GM19324 (cell line): ENCODE data around the gene CDK19.
"Not testable (repeated sequence)": the region's sequence is repeated elsewhere in the genome, so short reads cannot be mapped to it uniquely, and the experiment has no call there.

Experiments
- ATAC-seq: cut with Tn5 transposase; IDR thresholded peaks from one replicate; pipeline ENCODE4 v1.9.1; 2021; ENCODE audit warnings: mild to moderate bottlenecking, moderate library complexity; ENCODE audit not compliant: unreplicated experiment, low FRiP score

The CDK19 gene

DNA sequence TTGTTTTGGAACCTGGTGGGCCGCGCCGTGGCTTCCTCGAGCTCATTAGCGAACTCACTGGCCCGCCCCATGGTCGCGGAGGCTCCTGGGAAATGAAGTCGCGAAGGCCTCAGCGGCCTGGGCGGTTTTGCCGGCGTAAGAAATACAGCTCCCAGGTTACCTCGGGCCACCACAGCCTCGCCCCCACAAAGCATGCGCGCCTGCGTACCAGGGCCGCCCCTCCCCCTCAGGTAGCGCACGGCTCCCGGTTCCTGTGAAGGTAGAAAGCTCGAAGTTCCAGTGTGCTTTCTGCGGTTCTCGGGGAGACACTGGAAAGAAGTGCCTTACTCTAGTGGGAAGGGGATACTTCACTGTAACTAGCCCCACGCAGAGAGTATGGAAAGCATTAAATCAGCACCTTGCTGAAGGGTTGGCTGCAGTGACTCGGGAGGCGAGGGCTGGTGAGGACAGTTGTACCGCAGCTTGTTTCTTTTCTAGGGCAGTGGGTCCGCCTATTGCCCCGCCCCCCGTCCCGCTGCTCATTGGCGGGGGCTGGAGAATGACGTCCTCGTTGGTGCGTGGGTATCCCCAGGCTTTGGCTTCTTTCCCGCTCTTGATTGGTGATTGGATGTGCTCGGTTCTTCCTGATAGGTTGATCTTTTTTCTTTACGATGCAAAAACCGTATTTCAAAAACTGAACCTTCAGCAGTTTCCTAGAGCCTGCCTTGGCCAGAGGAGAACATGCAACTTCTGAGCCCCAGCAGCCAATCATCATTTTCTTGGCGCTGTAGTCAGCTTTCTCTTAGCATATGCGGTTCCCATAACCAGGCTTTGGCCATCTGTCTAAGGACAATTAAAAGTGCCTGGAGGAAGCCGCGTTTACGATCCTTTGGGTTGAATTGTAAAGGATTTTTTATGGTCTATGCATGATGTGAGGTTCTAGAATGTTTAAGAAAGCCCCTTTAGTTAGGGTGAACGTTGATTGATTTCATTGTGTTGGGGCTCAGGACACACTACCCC is at the start of gene CDK19:
CDK19 (minus strand) TSS at position 59 of the 999 bp plus-strand sequence. CDS start 333 bp downstream, outside the sequence.
- ATAC-seq: peak; percentile 83

GRCh38 chr6:110864824-110865223 is 49.6 kb upstream of the CDK19 start:
- no peak for ATAC-seq

DNA sequence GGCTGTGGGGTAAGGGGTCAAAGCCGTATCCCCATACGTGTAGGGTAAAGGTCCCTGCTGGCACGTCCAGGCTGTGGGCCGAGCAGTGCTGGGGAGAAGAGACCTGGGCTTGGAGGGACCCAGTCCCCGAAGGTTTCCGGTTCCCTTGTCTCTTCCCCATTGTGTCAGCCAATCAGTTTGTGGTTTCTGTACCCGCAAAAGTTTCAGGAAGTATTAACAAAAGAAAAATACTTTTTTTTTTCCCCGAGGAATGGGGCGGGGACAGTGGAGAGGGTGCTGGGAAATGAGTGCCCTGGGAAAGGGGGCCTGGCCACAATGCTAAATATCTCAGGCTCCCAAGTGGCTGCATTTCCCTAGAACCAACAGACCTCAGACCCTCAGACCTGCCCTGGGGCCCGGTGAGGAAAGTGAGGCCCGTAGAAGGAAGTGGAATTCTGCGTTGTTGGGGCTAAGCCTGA is 44.1 kb upstream of the CDK19 start:
- no peak for ATAC-seq

GRCh38 chr6:110858562-110859214 is 43.4 kb upstream of the CDK19 start:
- ATAC-seq: no peak

GRCh38 chr6:110858016-110858415 is 42.7 kb upstream of the CDK19 start:
- no peak for ATAC-seq

- ATAC-seq: no peak
Measured at GRCh38 chr6:110856296-110856695, 41.0 kb upstream of the CDK19 start.

DNA sequence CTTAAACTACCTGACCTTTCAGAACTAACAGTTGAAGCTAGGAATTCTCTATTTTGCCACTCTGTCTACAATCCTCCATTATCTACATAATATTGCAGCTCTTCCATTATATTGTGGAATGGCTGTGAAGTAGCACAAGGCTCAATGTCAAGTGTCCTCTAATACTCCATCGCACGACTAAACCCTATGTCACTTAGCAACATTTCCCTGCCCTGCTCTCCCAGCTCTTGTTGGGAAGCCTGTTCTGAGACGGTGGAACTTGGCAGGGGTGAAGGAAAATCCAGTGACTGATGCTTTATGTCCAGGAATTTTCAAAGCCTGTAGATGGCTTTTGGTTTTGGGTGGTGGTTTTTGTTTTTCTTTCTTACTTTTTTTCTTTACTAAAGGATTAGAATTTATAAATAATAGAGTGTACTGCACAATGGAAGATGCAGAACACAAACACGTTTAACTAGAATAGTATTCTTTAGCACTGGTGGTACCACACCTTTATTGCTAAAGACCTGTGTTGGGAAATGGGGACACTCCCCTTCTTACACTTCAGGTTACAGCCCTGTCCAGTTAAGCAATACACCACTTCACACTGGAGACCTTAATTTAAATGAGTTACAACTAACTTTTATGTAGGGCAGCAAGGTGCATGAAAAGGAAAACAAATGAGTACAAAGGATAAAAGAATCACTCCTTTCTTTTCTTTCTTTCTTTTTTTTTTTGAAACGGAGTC is 38.6 kb upstream of the CDK19 start:
- no peak for ATAC-seq

- ATAC-seq: no peak
Measured at GRCh38 chr6:110852773-110853172, 37.5 kb upstream of the CDK19 start.

- no peak for ATAC-seq
Measured at GRCh38 chr6:110849781-110850180, 34.5 kb upstream of the CDK19 start.

DNA sequence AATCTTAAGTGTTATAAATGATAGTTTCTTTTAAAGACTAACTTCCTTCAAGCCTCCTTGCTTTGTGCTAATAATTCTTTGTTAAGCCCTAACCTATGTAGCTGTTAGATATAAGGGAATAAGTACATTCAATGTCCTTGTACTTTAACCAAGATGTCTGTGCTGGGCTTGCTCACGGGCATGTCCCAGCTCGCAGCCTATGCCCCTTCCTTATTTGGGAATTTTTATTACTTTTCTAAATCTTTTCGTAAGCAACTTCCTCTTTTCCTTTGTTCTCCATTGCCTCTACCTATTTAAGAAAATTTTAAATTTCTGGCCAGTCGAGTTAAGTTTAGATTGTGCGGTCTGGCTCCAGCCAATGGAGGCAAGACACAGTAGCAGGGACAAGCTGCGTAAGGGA is 26.0 kb upstream of the CDK19 start:
- ATAC-seq: no peak

GRCh38 chr6:110835751-110836150 is 20.5 kb upstream of the CDK19 start:
- ATAC-seq: not testable (repeated sequence)

- no peak for ATAC-seq
Measured at GRCh38 chr6:110833831-110834230, 18.6 kb upstream of the CDK19 start.

- no peak for ATAC-seq
Measured at GRCh38 chr6:110831405-110831804, 16.1 kb upstream of the CDK19 start.

GRCh38 chr6:110828396-110828795 is 13.1 kb upstream of the CDK19 start:
- ATAC-seq: no peak

DNA sequence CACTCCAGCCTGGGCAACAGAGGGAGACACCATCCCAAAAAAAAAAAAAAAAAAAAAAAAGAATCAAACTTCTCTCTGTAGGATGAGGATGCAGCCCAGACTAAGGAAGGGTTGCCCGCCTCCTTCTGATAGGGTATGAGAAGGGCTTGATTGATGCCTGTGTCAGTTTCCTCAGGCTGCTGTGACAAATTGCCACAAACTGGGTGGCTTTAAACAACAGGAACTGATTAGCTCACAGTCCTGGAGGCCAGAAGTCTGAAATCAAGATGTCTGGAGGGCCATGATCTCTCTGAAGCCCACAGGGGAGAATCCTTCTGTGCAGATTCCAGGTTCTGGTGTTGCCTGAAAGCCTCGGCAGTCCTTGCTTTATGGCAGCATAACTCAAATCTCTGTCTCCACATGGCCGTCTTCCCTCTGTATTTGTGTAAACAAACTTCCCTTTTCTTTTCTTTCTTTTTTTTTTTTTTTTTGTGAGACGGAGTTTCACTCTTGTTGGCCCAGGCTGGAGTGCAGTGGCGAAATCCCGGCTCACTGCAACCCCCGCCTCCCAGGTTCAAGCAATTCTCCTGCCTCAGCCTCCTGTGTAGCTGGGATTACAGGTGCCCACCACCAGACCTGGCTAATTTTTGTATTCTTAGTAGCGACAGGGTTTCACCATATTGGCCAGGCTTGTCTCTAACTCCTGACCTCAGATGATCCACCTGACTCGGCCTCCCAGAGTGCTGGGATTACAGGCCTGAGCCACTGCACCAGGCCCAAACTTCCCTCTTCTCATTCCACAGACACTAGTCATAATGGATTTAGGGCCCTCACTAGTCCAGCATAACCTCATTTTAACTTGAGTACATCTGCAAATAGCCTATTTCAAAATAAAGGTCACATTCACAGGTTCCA is 11.2 kb upstream of the CDK19 start:
- ATAC-seq: no peak

DNA sequence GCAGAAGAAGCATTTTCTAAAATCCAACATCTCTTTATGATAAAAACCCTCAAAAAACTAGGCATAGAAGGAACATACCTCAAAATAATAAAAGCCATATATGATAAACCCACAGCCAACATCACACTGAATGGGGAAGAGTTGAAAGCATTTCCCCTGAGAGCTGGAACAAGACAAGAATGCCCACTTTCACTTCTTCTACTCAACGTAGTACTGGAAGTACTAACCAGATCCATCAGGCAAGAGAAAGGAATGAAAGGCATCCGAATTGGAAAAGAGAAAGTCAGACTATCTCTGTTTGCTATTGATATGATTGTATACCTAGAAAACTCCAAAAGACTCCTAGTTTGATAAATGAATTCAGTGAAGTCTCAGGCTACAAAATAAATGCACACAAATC is 7.9 kb upstream of the CDK19 start:
- ATAC-seq: no peak

GRCh38 chr6:110822249-110822648 is 7.0 kb upstream of the CDK19 start:
- no peak for ATAC-seq

- no peak for ATAC-seq
Measured at GRCh38 chr6:110816677-110817076, 1.4 kb upstream of the CDK19 start.

GRCh38 chr6:110815015-110815410 is 256 bp downstream of the CDK19 start:
- no peak for ATAC-seq
